Umbilical cord (tissue), 2 donors: Measurements from ENCODE around the gene GFRA4. TPM values are rescaled to one million over a fixed set of nuclear protein-coding genes. Genes with fewer than 3 reads are reported as not detected.

Experiments
- DNase-seq: peaks from one replicate; pipeline ENCODE4 v3.0.0-alpha.2; 2015; ENCODE audit warnings: low spot score
- total RNA-seq: library from RNA; depleted of rRNA; stranded (reverse); fragments of >200 nt; gene quantifications from one replicate; pipeline ENCODE4 v1.2.3, GENCODE V29; 2014; ENCODE audit warnings: low replicate concordance; ENCODE audit not compliant: insufficient read depth

GFRA4 gene
- total RNA-seq, 1 donor from 2014 or later = not detected

GRCh38 chr20:3653921-3654320 lies 9.3 kb downstream of the GFRA4 start:
- no peak for DNase-seq

- DNase-seq = no peak
Measured at GRCh38 chr20:3652676-3653596, 10.3 kb downstream of the GFRA4 start.

- no peak for DNase-seq
Measured at GRCh38 chr20:3652221-3652620, 11.0 kb downstream of the GFRA4 start.

GRCh38 chr20:3651204-3651962 lies 11.8 kb downstream of the GFRA4 start:
- DNase-seq = no peak

- DNase-seq = no peak
Measured at GRCh38 chr20:3648951-3649350, 14.2 kb downstream of the GFRA4 start.

- DNase-seq = no peak
Measured at GRCh38 chr20:3647473-3647872, 15.7 kb downstream of the GFRA4 start.

GRCh38 chr20:3646651-3647050 lies 16.5 kb downstream of the GFRA4 start:
- no peak for DNase-seq

GRCh38 chr20:3646067-3646440 lies 17.1 kb downstream of the GFRA4 start:
- no peak for DNase-seq

GRCh38 chr20:3645309-3646066 lies 17.7 kb downstream of the GFRA4 start:
- no peak for DNase-seq

- no peak for DNase-seq
Measured at GRCh38 chr20:3640259-3640658, 22.9 kb downstream of the GFRA4 start.

- DNase-seq = no peak
Measured at GRCh38 chr20:3635346-3635745, 27.9 kb downstream of the GFRA4 start.

- no peak for DNase-seq
Measured at GRCh38 chr20:3633913-3634478, 29.2 kb downstream of the GFRA4 start.

GRCh38 chr20:3632311-3633004 lies 30.7 kb downstream of the GFRA4 start:
- DNase-seq = no peak

- no peak for DNase-seq
Measured at GRCh38 chr20:3631534-3631933, 31.7 kb downstream of the GFRA4 start.

- DNase-seq = no peak
Measured at GRCh38 chr20:3630429-3630828, 32.8 kb downstream of the GFRA4 start.

- DNase-seq = no peak
Measured at GRCh38 chr20:3629893-3630292, 33.3 kb downstream of the GFRA4 start.

GRCh38 chr20:3628502-3629314 lies 34.5 kb downstream of the GFRA4 start:
- no peak for DNase-seq

- DNase-seq = no peak
Measured at GRCh38 chr20:3627476-3627875, 35.7 kb downstream of the GFRA4 start.

- DNase-seq = no peak
Measured at GRCh38 chr20:3622406-3622805, 40.8 kb downstream of the GFRA4 start.

- DNase-seq = no peak
Measured at GRCh38 chr20:3621111-3621510, 42.1 kb downstream of the GFRA4 start.
